Mammary epithelial cell (primary cell): ENCODE measurements around the gene USP20.

Experiments used
- EZH2 ChIP-seq: IDR thresholded peaks from 2 replicates; pipeline ENCODE4 v1.6.1; 2012; ENCODE audit warnings: low read length, inconsistent platforms, borderline replicate concordance
- TF ChIP-seq, protein P1 (sequence below), 2 donors: IDR thresholded peaks in 1 of 2; conservative IDR thresholded peaks in 1 of 2; 2 replicates each; pipeline ENCODE4 v1.5.1; 2011 to 2012; ENCODE audit warnings: inconsistent platforms in 2 of 2, low read length in 2 of 2, mild to moderate bottlenecking in 2 of 2, control low read depth in 1 of 2, low read depth in 1 of 2; ENCODE audit not compliant: insufficient read depth in 1 of 2; ENCODE audit errors: extremely low read depth in 1 of 2

DNA sequence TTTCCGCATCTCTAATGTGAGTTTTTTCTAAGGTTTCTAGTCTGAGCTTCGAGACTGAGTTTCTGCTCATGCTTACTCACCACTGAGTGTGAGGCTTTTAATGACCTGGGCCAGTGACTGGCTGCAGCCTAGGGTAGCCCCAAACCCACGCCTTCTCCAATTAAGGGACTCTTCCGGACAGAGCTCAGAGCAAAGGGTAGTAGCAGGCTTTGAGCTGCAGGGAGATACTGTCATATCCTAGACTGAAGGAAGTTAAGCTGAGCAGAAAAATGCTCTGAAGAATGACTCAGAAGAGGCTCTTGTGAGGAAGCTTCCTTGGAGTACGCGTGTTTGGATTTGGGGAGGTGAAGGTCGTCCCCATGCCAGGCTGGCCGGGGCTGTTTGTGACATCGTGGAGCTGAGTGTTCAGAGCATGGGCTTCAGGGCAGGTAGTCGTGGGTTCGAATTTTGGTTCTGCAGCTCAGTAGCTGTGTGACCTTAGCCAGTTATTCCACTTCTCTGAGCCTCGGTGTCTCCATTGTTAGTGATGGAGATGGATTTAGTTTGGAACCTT lies 3.5 kb downstream of the USP20 start:
- no peak for TF ChIP-seq EZH2
- TF ChIP-seq, protein P1, sequence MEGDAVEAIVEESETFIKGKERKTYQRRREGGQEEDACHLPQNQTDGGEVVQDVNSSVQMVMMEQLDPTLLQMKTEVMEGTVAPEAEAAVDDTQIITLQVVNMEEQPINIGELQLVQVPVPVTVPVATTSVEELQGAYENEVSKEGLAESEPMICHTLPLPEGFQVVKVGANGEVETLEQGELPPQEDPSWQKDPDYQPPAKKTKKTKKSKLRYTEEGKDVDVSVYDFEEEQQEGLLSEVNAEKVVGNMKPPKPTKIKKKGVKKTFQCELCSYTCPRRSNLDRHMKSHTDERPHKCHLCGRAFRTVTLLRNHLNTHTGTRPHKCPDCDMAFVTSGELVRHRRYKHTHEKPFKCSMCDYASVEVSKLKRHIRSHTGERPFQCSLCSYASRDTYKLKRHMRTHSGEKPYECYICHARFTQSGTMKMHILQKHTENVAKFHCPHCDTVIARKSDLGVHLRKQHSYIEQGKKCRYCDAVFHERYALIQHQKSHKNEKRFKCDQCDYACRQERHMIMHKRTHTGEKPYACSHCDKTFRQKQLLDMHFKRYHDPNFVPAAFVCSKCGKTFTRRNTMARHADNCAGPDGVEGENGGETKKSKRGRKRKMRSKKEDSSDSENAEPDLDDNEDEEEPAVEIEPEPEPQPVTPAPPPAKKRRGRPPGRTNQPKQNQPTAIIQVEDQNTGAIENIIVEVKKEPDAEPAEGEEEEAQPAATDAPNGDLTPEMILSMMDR (conservative IDR thresholded peaks at IDR 0.05 in 1 of 2, IDR thresholded peaks at IDR 0.05 in 1 of 2; ENCODE audit: extremely low read depth in 1 of 2, insufficient read depth in 1 of 2, low read depth in 1 of 2, low read length in 2 of 2) = no peak
